K562 (cell line): Measurements from ENCODE around the gene CPS1. TPM values are rescaled to one million over a fixed set of nuclear protein-coding genes. Genes with fewer than 3 reads are reported as not detected.

Source experiments
- ATAC-seq: fragments of 200-7000 bp; cut with Tn5 transposase; 3 replicates; pipeline ENCODE4 v1.9.1; 2020; ENCODE audit warnings: moderate library complexity
- BruUV-seq: library from RNA; stranded (reverse); fragments of 400-500 nt; replicated peaks from 2 replicates; lab custom pipeline; 2021; lab: Mats Ljungman, UMichigan
- CTCF ChIA-PET: fragments of 300-600 bp; formaldehyde crosslinking; extraction: SDS; loops from one replicate; lab custom pipeline; 2021; ENCODE audit warnings: low intra/inter-chr PET ratio; lab: Yijun Ruan, JAX
- POLR2A ChIA-PET: fragments of 300-600, 350-650 bp; sonication (Branson Sonifier 250); formaldehyde crosslinking; extraction: SDS; loops from one replicate; lab custom pipeline; 2021; ENCODE audit warnings: antibody characterized with exemption, inconsistent platforms; lab: Yijun Ruan, JAX
- DNase-seq, 4 experiments: peaks; one replicate each; pipeline versions ENCODE4 v3.0.0 to v3.0.0-alpha.2; 2011 to 2018; ENCODE audit warnings: low spot score in 3 of 4, mixed read lengths in 3 of 4; ENCODE audit errors: extremely low read depth in 1 of 4
- FAIRE-seq: peaks from 2 replicates; lab custom pipeline; 2011; peaks lifted over from hg19 to GRCh38; lab: Jason Lieb, UNC
- H2AFZ ChIP-seq: 2 replicates; pipeline ENCODE4 v1.6.0; 2011; ENCODE audit warnings: low read depth, low read length, control low read depth, inconsistent platforms
- H3K27ac ChIP-seq: fragments of 200-600 bp; 3 replicates; pipeline ENCODE4 v1.8.0; 2011; ENCODE audit warnings: low read depth, mild to moderate bottlenecking, control low read depth, inconsistent platforms, low read length, moderate library complexity, mixed read lengths; ENCODE audit errors: extremely low read depth
- H3K27me3 ChIP-seq, 2 experiments: fragments of 300-600 bp in 1 of 2; 2 replicates in 1 of 2; 3 replicates in 1 of 2; pipeline versions ENCODE4 v1.6.0 to v1.8.0; 2011; ENCODE audit warnings: inconsistent platforms in 2 of 2, low read length in 2 of 2, mild to moderate bottlenecking in 1 of 2, mixed read lengths in 1 of 2, moderate library complexity in 1 of 2; ENCODE audit not compliant: control insufficient read depth in 2 of 2, insufficient read depth in 2 of 2
- H3K36me3 ChIP-seq: fragments of 300-600 bp; 3 replicates; pipeline ENCODE4 v1.8.0; 2011; ENCODE audit warnings: mild to moderate bottlenecking, low read length, inconsistent platforms; ENCODE audit not compliant: control insufficient read depth, insufficient read depth
- H3K4me1 ChIP-seq, 2 experiments: fragments of 200-600 bp in 1 of 2; replicated peaks in 1 of 2; 2 replicates in 1 of 2; 3 replicates in 1 of 2; pipeline versions ENCODE4 v1.5.1 to v1.8.0; 2011; ENCODE audit warnings: inconsistent platforms in 2 of 2, low read length in 2 of 2, mild to moderate bottlenecking in 1 of 2, mixed read lengths in 1 of 2, moderate library complexity in 1 of 2; ENCODE audit not compliant: control insufficient read depth in 2 of 2, insufficient read depth in 2 of 2
- H3K4me2 ChIP-seq: 2 replicates; pipeline ENCODE4 v1.6.1; 2011; ENCODE audit warnings: low read length, control low read depth, inconsistent platforms, mixed read lengths; ENCODE audit not compliant: insufficient read depth
- H3K4me3 ChIP-seq: fragments of 200-600 bp; sonication (generic), shearing (Covaris generic); 2 replicates; pipeline ENCODE4 v1.5.1; 2016; ENCODE audit warnings: control low read depth, inconsistent platforms
- H3K79me2 ChIP-seq: fragments of 200-600 bp; 3 replicates; pipeline ENCODE4 v1.8.0; 2011; ENCODE audit warnings: low read length, inconsistent platforms; ENCODE audit not compliant: control insufficient read depth, insufficient read depth
- H3K9ac ChIP-seq, 2 experiments: 2 replicates each; pipeline versions ENCODE4 v1.6.0 to v1.6.1; 2011; ENCODE audit warnings: low read depth in 2 of 2, low read length in 2 of 2, control low read depth in 1 of 2, inconsistent platforms in 1 of 2, mild to moderate bottlenecking in 1 of 2, mixed read lengths in 1 of 2; ENCODE audit not compliant: insufficient read depth in 1 of 2
- H3K9me1 ChIP-seq: one replicate; pipeline ENCODE4 v1.6.0; 2011; ENCODE audit warnings: inconsistent platforms, mild to moderate bottlenecking, low read length, moderate library complexity; ENCODE audit not compliant: control insufficient read depth, insufficient read depth
- H3K9me3 ChIP-seq: replicated peaks from 2 replicates; pipeline ENCODE4 v1.5.1; 2011; ENCODE audit warnings: low read depth, low read length, inconsistent platforms; ENCODE audit not compliant: control insufficient read depth, insufficient read depth
- H4K20me1 ChIP-seq: replicated peaks from 2 replicates; pipeline ENCODE4 v1.6.1; 2011; ENCODE audit warnings: low read length, inconsistent platforms, mixed read lengths; ENCODE audit not compliant: control insufficient read depth, insufficient read depth
- BRD4 ChIP-seq: fragments of 200-600 bp; sonication (generic); IDR thresholded peaks from 2 replicates; pipeline ENCODE4 v1.6.1; 2017; ENCODE audit warnings: inconsistent platforms
- ESRRA ChIP-seq: fragments of 450-650 bp; IDR thresholded peaks from 2 replicates; pipeline ENCODE4 v1.6.1; 2014; ENCODE audit warnings: low read depth, mild to moderate bottlenecking, moderate library complexity, borderline replicate concordance
- FOXJ2 ChIP-seq: fragments of 200-800 bp; sonication (Bioruptor generic); IDR thresholded peaks from 2 replicates; pipeline ENCODE4 v1.6.1; 2016; ENCODE audit warnings: missing genetic modification characterization, missing compliant biosample characterization
- HDAC8 ChIP-seq: fragments of 450-650 bp; IDR thresholded peaks from 2 replicates; pipeline ENCODE4 v1.6.1; 2016; ENCODE audit warnings: mild to moderate bottlenecking, missing genetic modification characterization, moderate library complexity, missing compliant biosample characterization
- NFE2L1 ChIP-seq: fragments of 450-650 bp; IDR thresholded peaks from 2 replicates; pipeline ENCODE4 v1.6.1; 2016; ENCODE audit warnings: missing genetic modification characterization, low read depth, mild to moderate bottlenecking, missing compliant biosample characterization, moderate library complexity, borderline replicate concordance
- POLR2G ChIP-seq: fragments of 200-400 bp; formaldehyde crosslinking; IDR thresholded peaks from 2 replicates; pipeline ENCODE4 v1.6.1; 2017; ENCODE audit warnings: low read depth, mild to moderate bottlenecking, antibody characterized with exemption, low read length, moderate library complexity
- SNIP1 ChIP-seq: fragments of 450-650 bp; IDR thresholded peaks from 2 replicates; pipeline ENCODE4 v1.7.1; 2017; ENCODE audit warnings: low read depth, mild to moderate bottlenecking
- TBL1XR1 ChIP-seq, 2 experiments: IDR thresholded peaks; 2 replicates each; pipeline ENCODE4 v1.6.1; 2012; ENCODE audit warnings: improper control_type of control experiment in 2 of 2, low read length in 2 of 2, mild to moderate bottlenecking in 1 of 2
- ZNF121 ChIP-seq: sonication (generic); formaldehyde crosslinking; conservative IDR thresholded peaks from 2 replicates; pipeline ENCODE4 v1.8.0; 2022; ENCODE audit warnings: missing genetic modification reagents
- ZNF589 ChIP-seq: fragments of 200-800 bp; sonication (Bioruptor generic); IDR thresholded peaks from 2 replicates; pipeline ENCODE4 v1.6.1; 2016; ENCODE audit warnings: low read depth, missing genetic modification characterization, missing compliant biosample characterization
- WGBS: fragments of 100-300 bp; shearing (Covaris generic); methylation state at CpG from one replicate; pipeline ENCODE4 v1.1.6; 2016; ENCODE audit warnings: low coverage, mixed read lengths; ENCODE audit not compliant: insufficient coverage; ENCODE audit errors: missing lambda C conversion rate; 5-methylcytosine and 5-hydroxymethylcytosine counted together
- in situ Hi-C: fragments of 300-500 bp; cut with MboI; formaldehyde crosslinking; loops from 4 replicates; pipeline ENCODE4 v1.15.0; 2018; ENCODE audit warnings: inconsistent platforms, mixed read lengths
- intact Hi-C: fragments of 100-400 bp; cut with micrococcal nuclease; formaldehyde crosslinking; loops from 2 replicates; pipeline ENCODE4 v1.14.2; 2022
- polyA plus RNA-seq, 8 experiments: library from polyadenylated mRNA; depleted of rRNA in 4 of 8; stranded (reverse) in 5 of 8; unstranded in 3 of 8; fragments of >200 nt; fragmentation: Nextera tagmentation in 2 of 8; fragmentation: Illumina TruSeq in 1 of 8; extraction: Ambion mirVana in 2 of 8; extraction: Trizol in 1 of 8; gene quantifications; 2 replicates each; pipeline versions ENCODE4 v1.2.1 to v1.2.3, GENCODE V29; 2011 to 2014; ENCODE audit warnings: inconsistent platforms in 1 of 8, missing spikeins in 1 of 8
- total RNA-seq, 7 experiments: library from RNA; depleted of rRNA in 6 of 7; stranded (reverse); fragments of >200 nt in 6 of 7; fragmentation: Illumina TruSeq in 2 of 7; extraction: Trizol in 2 of 7; gene quantifications; 2 replicates each; pipeline versions ENCODE4 v1.2.1 to v1.2.3, GENCODE V29; 2011 to 2021; ENCODE audit warnings: low replicate concordance in 1 of 7
- TF ChIP-seq, protein P1 (sequence below): fragments of 250-450 bp; sonication (Bioruptor Pico); IDR thresholded peaks from 2 replicates; pipeline ENCODE4 v1.4.0; 2020; ENCODE audit warnings: mild to moderate bottlenecking, moderate library complexity
- TF ChIP-seq, protein P2 (sequence below): fragments of 450-650 bp; IDR thresholded peaks from one replicate; pipeline ENCODE4 v1.6.1; 2018; ENCODE audit warnings: mild to moderate bottlenecking, moderate library complexity; ENCODE audit not compliant: partially characterized antibody
- TF ChIP-seq, protein P3 (sequence below): fragments of 450-650 bp; IDR thresholded peaks from 2 replicates; pipeline ENCODE4 v1.6.1; 2016
- TF ChIP-seq, protein P4 (sequence below): fragments of 250-450 bp; sonication (Bioruptor Pico); IDR thresholded peaks from 2 replicates; pipeline ENCODE4 v1.5.0; 2021

CPS1 gene
- total and polyA plus RNA-seq, 9 of the 15 experiments (the other 6 are each of a cell fraction or from before 2014, with no cell fraction given): 2.4 to 13.5 (median 6.0) TPM

DNA sequence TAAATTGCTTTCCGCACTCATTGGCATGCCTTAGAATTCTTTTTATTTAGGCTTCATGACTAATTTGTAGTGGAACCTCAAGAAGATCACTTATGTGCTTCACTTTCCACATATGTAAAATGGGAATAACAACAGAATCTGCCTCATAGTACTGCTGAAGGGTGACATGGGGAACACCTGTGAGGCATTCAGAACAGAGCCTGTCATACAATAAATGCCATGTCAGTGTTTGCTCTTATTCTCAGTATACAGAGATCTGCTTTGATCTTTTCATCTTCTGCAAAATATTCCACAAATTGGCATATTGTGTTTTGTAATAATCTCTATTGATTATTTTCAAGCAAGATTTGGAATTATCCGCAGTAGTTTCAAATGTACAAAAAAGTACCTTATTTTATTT, 17.4 kb upstream of the CPS1 start:
- no TSS peak for BruUV-seq
- POLR2A ChIA-PET: no interaction called here
- H3K27me3 ChIP-seq: no peaks in the 10 kb centered on the region
- no peak for DNase-seq
- H2AFZ ChIP-seq: no peak overlapping the region
- H4K20me1 ChIP-seq: no peaks in the 10 kb centered on the region
- no peaks in the 10 kb centered on the region for H3K79me2 ChIP-seq
- intact Hi-C loops: no loop called here
- no peak overlapping the region for H3K4me2 ChIP-seq
- H3K9ac ChIP-seq: no peak overlapping the region
- CTCF ChIA-PET: no interaction called here
- H3K9me1 ChIP-seq: no peaks in the 10 kb centered on the region
- no peak for ATAC-seq
- no peaks in the 10 kb centered on the region for H3K4me1 ChIP-seq
- no peak overlapping the region for H3K4me3 ChIP-seq
- in situ Hi-C loops: no loop called here
- no peaks in the 10 kb centered on the region for H3K36me3 ChIP-seq
- FAIRE-seq: no peak
- no peaks in the 10 kb centered on the region for H3K9me3 ChIP-seq
- no peak overlapping the region for H3K27ac ChIP-seq
- 32% methylated on average over 2 of the region's 2 CpGs for WGBS
- TF ChIP-seq, protein P1, sequence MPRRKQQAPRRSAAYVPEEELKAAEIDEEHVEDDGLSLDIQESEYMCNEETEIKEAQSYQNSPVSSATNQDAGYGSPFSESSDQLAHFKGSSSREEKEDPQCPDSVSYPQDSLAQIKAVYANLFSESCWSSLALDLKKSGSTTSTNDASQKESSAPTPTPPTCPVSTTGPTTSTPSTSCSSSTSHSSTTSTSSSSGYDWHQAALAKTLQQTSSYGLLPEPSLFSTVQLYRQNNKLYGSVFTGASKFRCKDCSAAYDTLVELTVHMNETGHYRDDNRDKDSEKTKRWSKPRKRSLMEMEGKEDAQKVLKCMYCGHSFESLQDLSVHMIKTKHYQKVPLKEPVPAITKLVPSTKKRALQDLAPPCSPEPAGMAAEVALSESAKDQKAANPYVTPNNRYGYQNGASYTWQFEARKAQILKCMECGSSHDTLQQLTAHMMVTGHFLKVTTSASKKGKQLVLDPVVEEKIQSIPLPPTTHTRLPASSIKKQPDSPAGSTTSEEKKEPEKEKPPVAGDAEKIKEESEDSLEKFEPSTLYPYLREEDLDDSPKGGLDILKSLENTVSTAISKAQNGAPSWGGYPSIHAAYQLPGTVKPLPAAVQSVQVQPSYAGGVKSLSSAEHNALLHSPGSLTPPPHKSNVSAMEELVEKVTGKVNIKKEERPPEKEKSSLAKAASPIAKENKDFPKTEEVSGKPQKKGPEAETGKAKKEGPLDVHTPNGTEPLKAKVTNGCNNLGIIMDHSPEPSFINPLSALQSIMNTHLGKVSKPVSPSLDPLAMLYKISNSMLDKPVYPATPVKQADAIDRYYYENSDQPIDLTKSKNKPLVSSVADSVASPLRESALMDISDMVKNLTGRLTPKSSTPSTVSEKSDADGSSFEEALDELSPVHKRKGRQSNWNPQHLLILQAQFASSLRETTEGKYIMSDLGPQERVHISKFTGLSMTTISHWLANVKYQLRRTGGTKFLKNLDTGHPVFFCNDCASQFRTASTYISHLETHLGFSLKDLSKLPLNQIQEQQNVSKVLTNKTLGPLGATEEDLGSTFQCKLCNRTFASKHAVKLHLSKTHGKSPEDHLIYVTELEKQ (CRISPR knock-in tag): no peak
- TF ChIP-seq POLR2G (no peak), NFE2L1 (tag) (no peak), FOXJ2 (tag) (no peak), TBL1XR1 (IDR thresholded peaks at IDR 0.05; ENCODE audit: low read length in 2 of 2) (no peak), ZNF589 (CRISPR knock-in tag) (no peak), BRD4 (no peak), ESRRA (no peak), ZNF121 (CRISPR knock-in tag) (no peak), SNIP1 (no peak), HDAC8 (tag) (no peak)
- TF ChIP-seq, protein P2, sequence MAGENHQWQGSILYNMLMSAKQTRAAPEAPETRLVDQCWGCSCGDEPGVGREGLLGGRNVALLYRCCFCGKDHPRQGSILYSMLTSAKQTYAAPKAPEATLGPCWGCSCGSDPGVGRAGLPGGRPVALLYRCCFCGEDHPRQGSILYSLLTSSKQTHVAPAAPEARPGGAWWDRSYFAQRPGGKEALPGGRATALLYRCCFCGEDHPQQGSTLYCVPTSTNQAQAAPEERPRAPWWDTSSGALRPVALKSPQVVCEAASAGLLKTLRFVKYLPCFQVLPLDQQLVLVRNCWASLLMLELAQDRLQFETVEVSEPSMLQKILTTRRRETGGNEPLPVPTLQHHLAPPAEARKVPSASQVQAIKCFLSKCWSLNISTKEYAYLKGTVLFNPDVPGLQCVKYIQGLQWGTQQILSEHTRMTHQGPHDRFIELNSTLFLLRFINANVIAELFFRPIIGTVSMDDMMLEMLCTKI: no peak
- TF ChIP-seq, protein P3, sequence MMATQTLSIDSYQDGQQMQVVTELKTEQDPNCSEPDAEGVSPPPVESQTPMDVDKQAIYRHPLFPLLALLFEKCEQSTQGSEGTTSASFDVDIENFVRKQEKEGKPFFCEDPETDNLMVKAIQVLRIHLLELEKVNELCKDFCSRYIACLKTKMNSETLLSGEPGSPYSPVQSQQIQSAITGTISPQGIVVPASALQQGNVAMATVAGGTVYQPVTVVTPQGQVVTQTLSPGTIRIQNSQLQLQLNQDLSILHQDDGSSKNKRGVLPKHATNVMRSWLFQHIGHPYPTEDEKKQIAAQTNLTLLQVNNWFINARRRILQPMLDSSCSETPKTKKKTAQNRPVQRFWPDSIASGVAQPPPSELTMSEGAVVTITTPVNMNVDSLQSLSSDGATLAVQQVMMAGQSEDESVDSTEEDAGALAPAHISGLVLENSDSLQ: no peak
- TF ChIP-seq, protein P4, sequence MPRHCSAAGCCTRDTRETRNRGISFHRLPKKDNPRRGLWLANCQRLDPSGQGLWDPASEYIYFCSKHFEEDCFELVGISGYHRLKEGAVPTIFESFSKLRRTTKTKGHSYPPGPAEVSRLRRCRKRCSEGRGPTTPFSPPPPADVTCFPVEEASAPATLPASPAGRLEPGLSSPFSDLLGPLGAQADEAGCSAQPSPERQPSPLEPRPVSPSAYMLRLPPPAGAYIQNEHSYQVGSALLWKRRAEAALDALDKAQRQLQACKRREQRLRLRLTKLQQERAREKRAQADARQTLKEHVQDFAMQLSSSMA (CRISPR knock-in tag): no peak
